Neuronal stem cell (in vitro differentiated cells): Measurements from ENCODE around the gene TOX2.
A peak's percentile ranks its signal among the peaks of the same experiment; 100 is the strongest.

Experiments used
- DNase-seq: peaks from one replicate; pipeline ENCODE4 v3.0.0-alpha.2; 2013; ENCODE audit warnings: low spot score
- H2AFZ ChIP-seq: one replicate; pipeline ENCODE4 v1.6.1; 2013; ENCODE audit warnings: mild to moderate bottlenecking, low read length, inconsistent platforms
- H2AK5ac ChIP-seq: 2 replicates; pipeline ENCODE4 v1.6.1; 2013; ENCODE audit warnings: low read depth, mild to moderate bottlenecking, inconsistent platforms, low read length, moderate library complexity, mixed read lengths
- H2BK120ac ChIP-seq: 2 replicates; pipeline ENCODE4 v1.6.1; 2013; ENCODE audit warnings: low read depth, mild to moderate bottlenecking, inconsistent platforms, low read length, moderate library complexity, mixed read lengths
- H2BK12ac ChIP-seq: one replicate; pipeline ENCODE4 v1.6.1; 2013; ENCODE audit warnings: low read length, inconsistent platforms
- H2BK15ac ChIP-seq: 2 replicates; pipeline ENCODE4 v1.6.1; 2013; ENCODE audit warnings: mild to moderate bottlenecking, low read length, inconsistent platforms, mixed read lengths
- H2BK5ac ChIP-seq: one replicate; pipeline ENCODE4 v1.6.1; 2013; ENCODE audit warnings: inconsistent platforms, mild to moderate bottlenecking, low read length, moderate library complexity
- H3K14ac ChIP-seq: one replicate; pipeline ENCODE4 v1.6.1; 2013; ENCODE audit warnings: low read length, inconsistent platforms
- H3K18ac ChIP-seq: 2 replicates; pipeline ENCODE4 v1.6.1; 2013; ENCODE audit warnings: low read length, inconsistent platforms
- H3K23ac ChIP-seq: 2 replicates; pipeline ENCODE4 v1.6.1; 2013; ENCODE audit warnings: low read depth, mild to moderate bottlenecking, mixed read lengths, low read length, inconsistent platforms; ENCODE audit not compliant: poor library complexity
- H3K27ac ChIP-seq: replicated peaks from 3 replicates; pipeline ENCODE4 v1.5.1; 2013; ENCODE audit warnings: low read length, inconsistent platforms
- H3K27me3 ChIP-seq, 3 experiments: 2 replicates each; pipeline ENCODE4 v1.6.1; 2013; ENCODE audit warnings: low read length in 3 of 3, mild to moderate bottlenecking in 2 of 3, inconsistent platforms in 1 of 3, low read depth in 1 of 3, mixed read lengths in 1 of 3, moderate library complexity in 1 of 3; ENCODE audit not compliant: control insufficient read depth in 3 of 3, insufficient read depth in 3 of 3
- H3K36me3 ChIP-seq, 2 donors: replicated peaks in 1 of 2; 2 replicates each; pipeline ENCODE4 v1.6.1; 2013; ENCODE audit warnings: low read length in 2 of 2; ENCODE audit not compliant: control insufficient read depth in 2 of 2, insufficient read depth in 2 of 2
- H3K4ac ChIP-seq: 2 replicates; pipeline ENCODE4 v1.6.1; 2013; ENCODE audit warnings: inconsistent platforms, mild to moderate bottlenecking, low read length, moderate library complexity
- H3K4me1 ChIP-seq, 2 donors: 1 replicate in 1 of 2; 2 replicates in 1 of 2; pipeline ENCODE4 v1.6.1; 2013; ENCODE audit warnings: low read length in 2 of 2, low read depth in 1 of 2; ENCODE audit not compliant: control insufficient read depth in 2 of 2, insufficient read depth in 1 of 2
- H3K4me2 ChIP-seq: one replicate; pipeline ENCODE4 v1.6.1; 2013; ENCODE audit warnings: mild to moderate bottlenecking, low read length, inconsistent platforms; ENCODE audit not compliant: insufficient read depth, poor library complexity, severe bottlenecking
- H3K4me3 ChIP-seq, 2 donors: 2 replicates each; pipeline ENCODE4 v1.5.1; 2013; ENCODE audit warnings: low read length in 2 of 2, mild to moderate bottlenecking in 2 of 2, inconsistent platforms in 1 of 2, moderate library complexity in 1 of 2
- H3K79me1 ChIP-seq: one replicate; pipeline ENCODE4 v1.6.1; 2013; ENCODE audit warnings: low read depth, mild to moderate bottlenecking, inconsistent platforms, low read length, moderate library complexity
- H3K9ac ChIP-seq: one replicate; pipeline ENCODE4 v1.6.1; 2013; ENCODE audit warnings: mild to moderate bottlenecking, low read depth, low read length, inconsistent platforms; ENCODE audit not compliant: poor library complexity
- H3K9me3 ChIP-seq, 2 donors: replicated peaks in 1 of 2; 2 replicates each; pipeline versions ENCODE3 to v1.6.1; 2013; ENCODE audit warnings: low read length in 2 of 2, mild to moderate bottlenecking in 2 of 2, inconsistent platforms in 1 of 2, low read depth in 1 of 2, mixed read lengths in 1 of 2, moderate library complexity in 1 of 2; ENCODE audit not compliant: control insufficient read depth in 2 of 2, insufficient read depth in 1 of 2
- H4K8ac ChIP-seq: one replicate; pipeline ENCODE4 v1.6.1; 2013; ENCODE audit warnings: low read depth, mild to moderate bottlenecking, inconsistent platforms, low read length, moderate library complexity
- H4K91ac ChIP-seq: one replicate; pipeline ENCODE4 v1.6.1; 2013; ENCODE audit warnings: low read length, low read depth, mild to moderate bottlenecking, inconsistent platforms; ENCODE audit not compliant: poor library complexity
- WGBS, 2 donors: extraction: QIAGEN DNeasy Blood & Tissue Kit; methylation state at CpG; one replicate each; pipeline ENCODE4 v1.1.7; 2013; ENCODE audit warnings: missing lambda C conversion rate in 2 of 2, mixed read lengths in 1 of 2; ENCODE audit not compliant: insufficient read length in 2 of 2, insufficient replicate concordance in 1 of 2; ENCODE audit errors: extremely low coverage in 2 of 2; 5-methylcytosine and 5-hydroxymethylcytosine counted together

TOX2 gene

GRCh38 chr20:43988867-43989266 is 74.2 kb downstream of the TOX2 start:
- Histone ChIP-seq H3K27me3 (no peaks in the 10 kb centered on the region), H2BK12ac (no peak overlapping the region), H2AK5ac (no peak overlapping the region), H3K36me3 (no peaks in the 10 kb centered on the region), H3K79me1 (no peaks in the 10 kb centered on the region), H2BK15ac (no peak overlapping the region), H4K91ac (no peak overlapping the region), H3K23ac (no peak overlapping the region), H3K14ac (no peak overlapping the region), H3K9ac (no peak overlapping the region), H3K9me3 (peaks cover 0 to 2% of the 10 kb centered on the region in 2 donors), H3K4me3 (no peak overlapping the region), H3K18ac (no peak overlapping the region), H2BK5ac (no peak overlapping the region), H3K4ac (no peak overlapping the region), H4K8ac (no peak overlapping the region), H2BK120ac (no peak overlapping the region), H2AFZ (no peak overlapping the region), H3K27ac (no peak overlapping the region), H3K4me2 (no peak overlapping the region), H3K4me1 (peaks cover 0 to 2% of the 10 kb centered on the region in 2 donors)
- WGBS, 2 donors, result no CpG with 5 or more reads among the region's 1 CpG
- DNase-seq, result no peak

GRCh38 chr20:43991261-43991660 is 76.6 kb downstream of the TOX2 start:
- no peak overlapping the region for H2BK12ac ChIP-seq
- peaks cover 0 to 2% of the 10 kb centered on the region in 2 donors for H3K9me3 ChIP-seq
- no peaks in the 10 kb centered on the region for H3K27me3 ChIP-seq
- DNase-seq, result no peak
- no peak overlapping the region for H2BK15ac ChIP-seq
- no peak overlapping the region for H3K4ac ChIP-seq
- no peak overlapping the region for H3K18ac ChIP-seq
- H2AK5ac ChIP-seq, result no peak overlapping the region
- H4K91ac ChIP-seq, result no peak overlapping the region
- WGBS, 2 donors, result no CpG with 5 or more reads among the region's 5 CpGs
- H3K14ac ChIP-seq, result no peak overlapping the region
- no peak overlapping the region for H2BK5ac ChIP-seq
- no peaks in the 10 kb centered on the region for H3K36me3 ChIP-seq
- H3K4me2 ChIP-seq, result no peak overlapping the region
- no peak overlapping the region for H3K4me3 ChIP-seq
- no peak overlapping the region for H3K27ac ChIP-seq
- no peak overlapping the region for H3K9ac ChIP-seq
- no peak overlapping the region for H4K8ac ChIP-seq
- H2AFZ ChIP-seq, result no peak overlapping the region
- no peak overlapping the region for H3K23ac ChIP-seq
- no peaks in the 10 kb centered on the region for H3K79me1 ChIP-seq
- no peak overlapping the region for H2BK120ac ChIP-seq
- H3K4me1 ChIP-seq, result peaks cover 0 to 3% of the 10 kb centered on the region in 2 donors

GRCh38 chr20:43991982-43992381 is 77.3 kb downstream of the TOX2 start:
- Histone ChIP-seq H3K4ac (no peak overlapping the region), H3K79me1 (no peaks in the 10 kb centered on the region), H2BK5ac (no peak overlapping the region), H3K9me3 (peaks cover 0 to 2% of the 10 kb centered on the region in 2 donors), H3K4me3 (peak overlapping the region in 1 of 2 donors; percentile 42), H3K36me3 (no peaks in the 10 kb centered on the region), H2BK120ac (no peak overlapping the region), H3K23ac (no peak overlapping the region), H3K27ac (no peak overlapping the region), H4K8ac (no peak overlapping the region), H3K9ac (no peak overlapping the region), H2BK15ac (no peak overlapping the region), H2AFZ (no peak overlapping the region), H3K18ac (peak overlapping the region; percentile 36), H3K27me3 (no peaks in the 10 kb centered on the region), H3K4me1 (peaks cover 0 to 3% of the 10 kb centered on the region in 2 donors), H3K14ac (no peak overlapping the region), H3K4me2 (no peak overlapping the region), H2AK5ac (no peak overlapping the region), H2BK12ac (no peak overlapping the region), H4K91ac (no peak overlapping the region)
- no CpG with 5 or more reads among the region's 11 CpGs for WGBS, 2 donors
- DNase-seq, result no peak

GRCh38 chr20:43992885-43993284 is 78.2 kb downstream of the TOX2 start:
- Histone ChIP-seq H3K9ac (no peak overlapping the region), H3K4me3 (no peak overlapping the region), H3K36me3 (no peaks in the 10 kb centered on the region), H2BK12ac (no peak overlapping the region), H3K23ac (no peak overlapping the region), H4K8ac (no peak overlapping the region), H2AFZ (no peak overlapping the region), H3K4ac (no peak overlapping the region), H3K27me3 (no peaks in the 10 kb centered on the region), H2BK15ac (no peak overlapping the region), H2BK120ac (no peak overlapping the region), H2BK5ac (no peak overlapping the region), H3K79me1 (no peaks in the 10 kb centered on the region), H3K4me1 (peaks cover 0 to 3% of the 10 kb centered on the region in 2 donors), H4K91ac (no peak overlapping the region), H3K4me2 (no peak overlapping the region), H2AK5ac (no peak overlapping the region), H3K18ac (peak overlapping the region; percentile 2), H3K27ac (no peak overlapping the region), H3K14ac (no peak overlapping the region), H3K9me3 (peaks cover 0 to 2% of the 10 kb centered on the region in 2 donors)
- WGBS, 2 donors, result no CpG with 5 or more reads among the region's 10 CpGs
- no peak for DNase-seq
